ENCODE measurements around the gene MAST2.

MAST2 gene

GRCh38 chr1:45983967-45984366 lies 180.6 kb downstream of the MAST2 start:
- no peak for DNase-seq (ENCODE audit: low read depth)
- no peak overlapping the region for H3K4me3 ChIP-seq (ENCODE audit: low read depth, low read length)
- TF ChIP-seq POLR2A (IDR thresholded peaks at IDR 0.05; ENCODE audit: extremely low read depth, insufficient read length) (no peak), CTCF (IDR thresholded peaks at IDR 0.05; ENCODE audit: low read depth, low read length) (no peak), MAX (IDR thresholded peaks at IDR 0.05; ENCODE audit: low read depth, low read length) (no peak), MYC (IDR thresholded peaks at IDR 0.05; ENCODE audit: low read depth, low read length) (no peak)

- H3K4me3 ChIP-seq (ENCODE audit: low read depth, low read length) = no peak overlapping the region
- no peak for DNase-seq (ENCODE audit: low read depth)
- no peak for TF ChIP-seq CTCF (IDR thresholded peaks at IDR 0.05; ENCODE audit: low read depth, low read length)
- no peak for TF ChIP-seq MYC (IDR thresholded peaks at IDR 0.05; ENCODE audit: low read depth, low read length)
- TF ChIP-seq MAX (IDR thresholded peaks at IDR 0.05; ENCODE audit: low read depth, low read length) = no peak
- TF ChIP-seq POLR2A (IDR thresholded peaks at IDR 0.05; ENCODE audit: extremely low read depth, insufficient read length) = no peak
Observed at GRCh38 chr1:45987204-45987603, 183.8 kb downstream of the MAST2 start.

- no peak for TF ChIP-seq MAX (IDR thresholded peaks at IDR 0.05; ENCODE audit: low read depth, low read length)
- TF ChIP-seq MYC (IDR thresholded peaks at IDR 0.05; ENCODE audit: low read depth, low read length) = no peak
- TF ChIP-seq CTCF (IDR thresholded peaks at IDR 0.05; ENCODE audit: low read depth, low read length) = no peak
- no peak for TF ChIP-seq POLR2A (IDR thresholded peaks at IDR 0.05; ENCODE audit: extremely low read depth, insufficient read length)
- DNase-seq (ENCODE audit: low read depth) = no peak
- no peak overlapping the region for H3K4me3 ChIP-seq (ENCODE audit: low read depth, low read length)
Observed at GRCh38 chr1:45989249-45989648, 185.8 kb downstream of the MAST2 start.

GRCh38 chr1:45994423-45994822 lies 191.0 kb downstream of the MAST2 start:
- TF ChIP-seq MAX (IDR thresholded peaks at IDR 0.05; ENCODE audit: low read depth, low read length) (no peak), MYC (IDR thresholded peaks at IDR 0.05; ENCODE audit: low read depth, low read length) (no peak), CTCF (IDR thresholded peaks at IDR 0.05; ENCODE audit: low read depth, low read length) (no peak), POLR2A (IDR thresholded peaks at IDR 0.05; ENCODE audit: extremely low read depth, insufficient read length) (no peak)
- DNase-seq (ENCODE audit: low read depth) = no peak
- no peak overlapping the region for H3K4me3 ChIP-seq (ENCODE audit: low read depth, low read length)

- TF ChIP-seq CTCF (IDR thresholded peaks at IDR 0.05; ENCODE audit: low read depth, low read length) (no peak), MYC (IDR thresholded peaks at IDR 0.05; ENCODE audit: low read depth, low read length) (no peak), MAX (IDR thresholded peaks at IDR 0.05; ENCODE audit: low read depth, low read length) (no peak), POLR2A (IDR thresholded peaks at IDR 0.05; ENCODE audit: extremely low read depth, insufficient read length) (no peak)
- no peak for DNase-seq (ENCODE audit: low read depth)
- no peak overlapping the region for H3K4me3 ChIP-seq (ENCODE audit: low read depth, low read length)
Observed at GRCh38 chr1:45995298-45995697, 191.9 kb downstream of the MAST2 start.
